22Rv1 (cell line): ENCODE measurements around the gene ULK4.

Experiments used
- H3K27ac ChIP-seq: fragments of 450-650 bp; 2 replicates; pipeline ENCODE4 v1.5.1; 2017
- CTCF ChIP-seq: fragments of 450-650 bp; IDR thresholded peaks from 2 replicates; pipeline ENCODE4 v1.5.1; 2017; ENCODE audit warnings: mild to moderate bottlenecking
- ZFX ChIP-seq: fragments of 450-650 bp; IDR thresholded peaks from 2 replicates; pipeline ENCODE4 v1.6.1; 2017; ENCODE audit warnings: antibody characterized with exemption, borderline replicate concordance

Gene ULK4

DNA sequence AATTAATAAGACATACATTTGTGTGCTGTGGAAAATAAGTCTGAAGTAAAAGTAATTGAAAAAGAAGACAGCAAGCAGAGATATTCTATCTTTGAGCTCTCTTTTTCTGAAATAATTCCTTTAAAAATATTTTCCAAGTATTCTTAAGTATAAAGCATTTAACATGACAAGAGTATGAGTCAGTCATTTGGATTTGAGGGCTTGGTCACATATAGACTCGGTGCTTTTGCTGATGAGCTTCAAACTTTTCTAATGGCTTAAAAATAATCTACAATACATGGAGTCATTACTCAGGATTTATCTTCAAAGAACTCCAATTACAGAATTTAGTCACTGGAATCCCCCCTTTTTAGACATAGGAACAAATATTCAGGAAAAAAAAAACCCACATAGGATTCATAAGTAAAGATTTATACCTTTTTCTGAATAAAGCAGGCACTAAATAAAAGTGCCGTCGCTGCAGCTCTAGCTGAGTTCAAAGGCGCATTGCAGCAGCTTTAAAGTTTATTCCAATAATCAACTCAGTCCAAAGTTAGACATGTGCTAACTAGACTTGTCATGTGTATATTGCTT lies 615.1 kb downstream of the ULK4 start:
- no peak overlapping the region for H3K27ac ChIP-seq
- TF ChIP-seq CTCF (no peak), ZFX (no peak)

GRCh38 chr3:41345788-41346187 lies 616.1 kb downstream of the ULK4 start:
- H3K27ac ChIP-seq, result no peak overlapping the region
- TF ChIP-seq ZFX (no peak), CTCF (no peak)

- TF ChIP-seq CTCF, result no peak
- no peak for TF ChIP-seq ZFX
Observed at GRCh38 chr3:41339758-41340157, 622.1 kb downstream of the ULK4 start.

DNA sequence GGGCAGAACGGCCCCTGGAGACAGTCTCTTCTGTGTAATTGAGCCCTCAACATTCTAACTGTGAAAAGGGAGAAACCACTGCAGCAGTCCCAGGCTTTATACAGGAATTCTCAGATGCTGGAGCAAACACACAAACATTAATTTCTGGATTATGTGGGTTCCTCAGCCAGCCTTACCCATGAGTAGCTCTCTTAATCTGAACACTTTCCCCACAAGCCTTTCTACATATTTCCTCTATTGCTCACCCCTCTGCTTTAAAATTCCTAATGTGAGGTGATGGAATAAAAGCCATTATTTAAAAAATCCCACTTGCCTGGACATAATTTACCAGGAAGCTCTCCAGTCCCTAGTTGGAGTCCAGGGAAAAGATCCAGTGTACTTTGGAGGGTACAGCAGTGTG lies 623.6 kb downstream of the ULK4 start:
- no peak overlapping the region for H3K27ac ChIP-seq
- TF ChIP-seq CTCF (no peak), ZFX (no peak)

More at GRCh38 chr3:41339758-41340157, 622.1 kb downstream of the ULK4 start:
- no peak overlapping the region for H3K27ac ChIP-seq

DNA sequence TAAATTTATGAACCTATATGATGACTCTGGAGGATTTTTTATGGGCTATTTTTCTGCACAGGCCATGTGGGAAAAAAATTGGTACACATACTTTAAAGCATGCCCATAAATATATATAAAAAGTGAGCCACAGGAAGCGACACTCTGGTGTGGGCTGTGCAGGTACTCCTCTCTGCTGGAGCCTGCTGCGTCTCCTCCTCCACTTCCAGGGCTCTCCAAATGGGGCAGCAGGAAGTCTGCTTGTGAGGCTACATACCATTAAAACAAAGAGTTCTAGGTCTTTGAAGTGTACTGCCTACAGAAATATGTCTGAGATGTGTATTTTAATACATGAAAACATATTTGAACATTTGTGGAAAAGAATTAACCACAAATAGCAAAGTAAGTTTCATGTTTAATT lies 627.5 kb downstream of the ULK4 start:
- no peak overlapping the region for H3K27ac ChIP-seq

DNA sequence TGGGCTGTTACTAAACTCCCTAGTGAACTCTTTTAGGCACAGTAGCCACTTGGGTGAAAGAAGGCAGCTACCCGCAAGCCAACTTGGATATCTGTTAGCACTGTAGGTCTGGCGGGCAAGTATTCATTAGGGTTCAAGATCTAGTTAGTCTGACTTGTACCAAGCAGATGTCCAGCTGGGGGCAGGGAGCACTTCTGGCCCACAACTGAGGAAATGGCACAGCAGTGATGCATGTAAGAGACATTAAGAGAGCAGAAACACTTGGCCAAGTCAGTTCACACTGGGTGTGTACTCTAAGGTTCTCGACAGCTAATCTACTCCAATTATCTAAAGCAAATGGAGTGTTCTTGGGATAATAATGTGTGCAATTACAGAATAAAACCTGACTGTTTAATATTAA lies 630.9 kb downstream of the ULK4 start:
- H3K27ac ChIP-seq, result no peak overlapping the region

More for the DNA sequence above, 627.5 kb downstream of the ULK4 start:
- TF ChIP-seq ZFX (no peak), CTCF (no peak)

GRCh38 chr3:41330465-41330864 lies 631.4 kb downstream of the ULK4 start:
- TF ChIP-seq CTCF (no peak), ZFX (no peak)

More for the DNA sequence above, 630.9 kb downstream of the ULK4 start:
- TF ChIP-seq ZFX (no peak), CTCF (no peak)

More at GRCh38 chr3:41330465-41330864, 631.4 kb downstream of the ULK4 start:
- no peak overlapping the region for H3K27ac ChIP-seq
